SK-N-SH (cell line): ENCODE measurements around the gene REEP1. TPM values are rescaled to one million over a fixed set of nuclear protein-coding genes. Genes with fewer than 3 reads are reported as not detected.

ENCODE experiments used
- CTCF ChIA-PET: fragments of 300-600, 350-600 bp; formaldehyde crosslinking; extraction: SDS; loops from one replicate; lab custom pipeline; 2021; lab: Yijun Ruan, JAX
- POLR2A ChIA-PET: fragments of 350-600 bp; sonication (Branson Sonifier 250); formaldehyde crosslinking; extraction: SDS; loops from one replicate; lab custom pipeline; 2020; ENCODE audit warnings: antibody characterized with exemption, inconsistent platforms; lab: Yijun Ruan, JAX
- DNase-seq: peaks from one replicate; pipeline ENCODE4 v3.0.0; 2012
- H2AFZ ChIP-seq: fragments of 200-600 bp; sonication (generic); 2 replicates; pipeline ENCODE4 v1.8.1; 2016; ENCODE audit warnings: antibody characterized with exemption, mild to moderate bottlenecking, low read depth
- H3F3A ChIP-seq: fragments of 200-600 bp; sonication (generic); replicated peaks from 2 replicates; pipeline ENCODE3; 2016; ENCODE audit warnings: antibody characterized with exemption, mild to moderate bottlenecking; ENCODE audit not compliant: insufficient read depth
- H3K27ac ChIP-seq, 2 experiments: fragments of 200-500 bp in 1 of 2; fragments of 200-600 bp in 1 of 2; sonication (Bioruptor generic) in 1 of 2; sonication (generic), shearing (Covaris generic) in 1 of 2; 2 replicates each; pipeline versions ENCODE4 v1.5.1 to v1.6.1; 2014 to 2016; ENCODE audit warnings: low read depth in 2 of 2, inconsistent platforms in 1 of 2, low read length in 1 of 2, mild to moderate bottlenecking in 1 of 2, mixed read lengths in 1 of 2
- H3K27me3 ChIP-seq: fragments of 200-600 bp; sonication (generic), shearing (Covaris generic); 2 replicates; pipeline ENCODE4 v1.6.1; 2016; ENCODE audit warnings: mixed run types; ENCODE audit not compliant: insufficient read depth
- H3K36me3 ChIP-seq, 2 experiments: fragments of 200-500 bp in 1 of 2; fragments of 200-600 bp in 1 of 2; sonication (Bioruptor generic) in 1 of 2; sonication (generic) in 1 of 2; replicated peaks in 1 of 2; 2 replicates each; pipeline versions ENCODE3 to v1.5.1; 2014 to 2016; ENCODE audit warnings: low read length in 1 of 2, mild to moderate bottlenecking in 1 of 2; ENCODE audit not compliant: insufficient read depth in 2 of 2, control insufficient read depth in 1 of 2
- H3K4me1 ChIP-seq, 2 experiments: fragments of 200-500 bp in 1 of 2; fragments of 200-600 bp in 1 of 2; sonication (Bioruptor generic) in 1 of 2; sonication (generic), shearing (Covaris generic) in 1 of 2; 2 replicates each; pipeline versions ENCODE4 v1.5.1 to v1.6.1; 2014 to 2016; ENCODE audit warnings: low read depth in 1 of 2, low read length in 1 of 2, mixed run types in 1 of 2; ENCODE audit not compliant: insufficient read depth in 2 of 2, control insufficient read depth in 1 of 2
- H3K4me2 ChIP-seq: fragments of 200-600 bp; sonication (generic), shearing (Covaris generic); 2 replicates; pipeline ENCODE4 v1.6.1; 2017; ENCODE audit warnings: mixed run types
- H3K4me3 ChIP-seq, 2 experiments: fragments of 200-500 bp in 1 of 2; fragments of 200-600 bp in 1 of 2; sonication (Bioruptor generic) in 1 of 2; sonication (generic), shearing (Covaris generic) in 1 of 2; 2 replicates each; pipeline versions ENCODE4 v1.5.1 to v1.8.1; 2014 to 2016; ENCODE audit warnings: low read depth in 2 of 2, inconsistent platforms in 1 of 2, low read length in 1 of 2, mild to moderate bottlenecking in 1 of 2, mixed read lengths in 1 of 2, moderate library complexity in 1 of 2
- H3K79me2 ChIP-seq: fragments of 200-600 bp; sonication (generic); 2 replicates; pipeline ENCODE4 v1.8.1; 2017; ENCODE audit warnings: mild to moderate bottlenecking; ENCODE audit not compliant: insufficient read depth
- H3K9ac ChIP-seq: fragments of 200-600 bp; sonication (generic); 2 replicates; pipeline ENCODE4 v1.6.1; 2017; ENCODE audit warnings: mixed run types
- H3K9me2 ChIP-seq: fragments of 200-600 bp; sonication (generic); 2 replicates; pipeline ENCODE4 v1.6.1; 2017; ENCODE audit warnings: mixed run types
- H3K9me3 ChIP-seq: fragments of 200-600 bp; sonication (generic); 2 replicates; pipeline ENCODE4 v1.6.1; 2017; ENCODE audit warnings: mixed run types, mild to moderate bottlenecking, moderate library complexity
- H4K20me1 ChIP-seq: fragments of 200-600 bp; sonication (generic); 2 replicates; pipeline ENCODE4 v1.6.1; 2017; ENCODE audit warnings: mild to moderate bottlenecking, mixed run types; ENCODE audit not compliant: insufficient read depth
- CHD2 ChIP-seq: fragments of 150-350 bp; IDR thresholded peaks from 2 replicates; pipeline ENCODE4 v1.6.1; 2018; ENCODE audit warnings: low read length; ENCODE audit not compliant: partially characterized antibody
- CTCF ChIP-seq: fragments of 200-600 bp; sonication (generic); IDR thresholded peaks from 2 replicates; pipeline ENCODE4 v1.6.1; 2017; ENCODE audit warnings: antibody characterized with exemption, mild to moderate bottlenecking, moderate library complexity
- ELF1 ChIP-seq: IDR thresholded peaks from 2 replicates; pipeline ENCODE4 v1.4.0; 2012
- FOSL2 ChIP-seq: IDR thresholded peaks from 2 replicates; pipeline ENCODE4 v1.4.0; 2012; ENCODE audit warnings: low read depth, mild to moderate bottlenecking, moderate library complexity, borderline replicate concordance
- GABPA ChIP-seq: IDR thresholded peaks from 2 replicates; pipeline ENCODE4 v1.4.0; 2012; ENCODE audit warnings: low read depth, mild to moderate bottlenecking
- GATA2 ChIP-seq: sonication (generic); formaldehyde crosslinking; IDR thresholded peaks from 2 replicates; pipeline ENCODE4 v1.5.0; 2020; ENCODE audit warnings: mild to moderate bottlenecking, missing genetic modification reagents
- JUND ChIP-seq: IDR thresholded peaks from 2 replicates; pipeline ENCODE4 v1.4.0; 2012
- MAX ChIP-seq: IDR thresholded peaks from 2 replicates; pipeline ENCODE4 v1.4.0; 2012; ENCODE audit warnings: low read depth
- MXI1 ChIP-seq: IDR thresholded peaks from 2 replicates; pipeline ENCODE4 v1.6.1; 2012; ENCODE audit warnings: mild to moderate bottlenecking, low read depth, low read length, improper control_type of control experiment
- NFIC ChIP-seq: IDR thresholded peaks from 2 replicates; pipeline ENCODE4 v1.4.0; 2012; ENCODE audit warnings: borderline replicate concordance
- NRF1 ChIP-seq: IDR thresholded peaks from 2 replicates; pipeline ENCODE4 v1.6.1; 2012; ENCODE audit warnings: low read depth, mild to moderate bottlenecking, low read length
- PBX3 ChIP-seq: IDR thresholded peaks from 2 replicates; pipeline ENCODE4; 2012
- RAD21 ChIP-seq: IDR thresholded peaks from 2 replicates; pipeline ENCODE4 v1.6.1; 2012; ENCODE audit warnings: mild to moderate bottlenecking, low read length
- REST ChIP-seq: IDR thresholded peaks from 2 replicates; pipeline ENCODE4 v1.6.1; 2012; ENCODE audit warnings: mild to moderate bottlenecking, low read depth, low read length, moderate library complexity
- RFX5 ChIP-seq: IDR thresholded peaks from 2 replicates; pipeline ENCODE4 v1.6.1; 2012; ENCODE audit warnings: mild to moderate bottlenecking, improper control_type of control experiment, low read length
- SMC3 ChIP-seq: IDR thresholded peaks from 2 replicates; pipeline ENCODE4 v1.6.1; 2012; ENCODE audit warnings: low read depth, low read length, improper control_type of control experiment
- TAF1 ChIP-seq: IDR thresholded peaks from 2 replicates; pipeline ENCODE4 v1.6.1; 2012; ENCODE audit warnings: low read depth, mild to moderate bottlenecking, low read length, moderate library complexity, borderline replicate concordance
- TCF12 ChIP-seq: IDR thresholded peaks from 2 replicates; pipeline ENCODE4 v1.4.0; 2012
- TEAD4 ChIP-seq: IDR thresholded peaks from 2 replicates; pipeline ENCODE4 v1.4.0; 2012; ENCODE audit warnings: mild to moderate bottlenecking, borderline replicate concordance; ENCODE audit not compliant: insufficient read depth
- USF1 ChIP-seq: IDR thresholded peaks from 2 replicates; pipeline ENCODE4 v1.4.0; 2012; ENCODE audit warnings: low read depth, borderline replicate concordance
- YY1 ChIP-seq: IDR thresholded peaks from 2 replicates; pipeline ENCODE4 v1.4.0; 2012; ENCODE audit warnings: low read depth, mild to moderate bottlenecking
- WGBS: methylation state at CpG from one replicate; pipeline ENCODE4 v1.1.6; 2017; ENCODE audit warnings: low lambda C conversion rate; 5-methylcytosine and 5-hydroxymethylcytosine counted together
- polyA plus RNA-seq, 3 experiments: library from polyadenylated mRNA; depleted of rRNA; stranded (reverse); fragments of >200 nt; gene quantifications; 2 replicates each; pipeline ENCODE4 v1.2.3, GENCODE V29; 2012

REEP1 gene
- polyA plus RNA-seq, 1 of the 3 experiments (the other 2 are of a cell fraction), result 0.13 TPM

- no peak for DNase-seq
- H3K9me3 ChIP-seq, result no peaks in the 10 kb centered on the region
- H3K9ac ChIP-seq, result no peak overlapping the region
- no peak for TF ChIP-seq GATA2 (CRISPR knock-in tag)
- TF ChIP-seq YY1, result no peak
- TF ChIP-seq USF1, result no peak
- TF ChIP-seq GABPA, result no peak
- TF ChIP-seq MXI1, result no peak
- no peak for TF ChIP-seq JUND
- TF ChIP-seq MAX, result no peak
- no peak for TF ChIP-seq RAD21
- no peak for TF ChIP-seq TEAD4
- no peak for TF ChIP-seq FOSL2
- no peak for TF ChIP-seq REST
- H3K79me2 ChIP-seq, result no peaks in the 10 kb centered on the region
- H3K4me3 ChIP-seq, result no peak overlapping the region
- H3K9me2 ChIP-seq, result no peaks in the 10 kb centered on the region
- no peaks in the 10 kb centered on the region for H3K36me3 ChIP-seq
- WGBS, result 80% methylated on average over 14 of the region's 14 CpGs
- no peak overlapping the region for H3K27ac ChIP-seq
- ChIA-PET CTCF (no interaction called here), POLR2A (no interaction called here)
- H4K20me1 ChIP-seq, result no peaks in the 10 kb centered on the region
- H3F3A ChIP-seq, result no peaks in the 10 kb centered on the region
- H2AFZ ChIP-seq, result no peak overlapping the region
- H3K4me1 ChIP-seq, result no peaks in the 10 kb centered on the region; a peak in 1 of 4 replicates
- no peaks in the 10 kb centered on the region; the same call in 1 of the 2 replicates for H3K27me3 ChIP-seq
- H3K4me2 ChIP-seq, result no peak overlapping the region
These were observed 97.2 kb downstream of the REEP1 start for GRCh38 chr2:86240251-86240650.

GRCh38 chr2:86239745-86240144 is 97.7 kb downstream of the REEP1 start:
- no peak overlapping the region for H3K4me3 ChIP-seq
- WGBS, result 63% methylated on average over 8 of the region's 8 CpGs
- no peaks in the 10 kb centered on the region for H4K20me1 ChIP-seq
- H3K27ac ChIP-seq, result no peak overlapping the region
- H3K79me2 ChIP-seq, result no peaks in the 10 kb centered on the region
- H3K4me2 ChIP-seq, result no peak overlapping the region
- H3K9me3 ChIP-seq, result no peaks in the 10 kb centered on the region
- DNase-seq, result no peak
- no peak overlapping the region for H2AFZ ChIP-seq
- no peaks in the 10 kb centered on the region; the same call in 1 of the 2 replicates for H3K27me3 ChIP-seq
- ChIA-PET CTCF (no interaction called here), POLR2A (no interaction called here)
- H3K36me3 ChIP-seq, result no peaks in the 10 kb centered on the region
- no peaks in the 10 kb centered on the region for H3F3A ChIP-seq
- no peaks in the 10 kb centered on the region for H3K9me2 ChIP-seq
- no peak overlapping the region for H3K9ac ChIP-seq
- H3K4me1 ChIP-seq, result no peaks in the 10 kb centered on the region; a peak in 1 of 4 replicates
- TF ChIP-seq TCF12 (no peak), CHD2 (no peak), PBX3 (no peak), ELF1 (no peak), MAX (no peak), TEAD4 (no peak), NFIC (no peak), USF1 (no peak), TAF1 (no peak), NRF1 (no peak), CTCF (no peak), SMC3 (no peak), RFX5 (no peak)
